Stomach (tissue), 4 donors: ENCODE data around the gene CHCHD3.

Experiments
- EP300 ChIP-seq: sonication (generic); formaldehyde crosslinking; IDR thresholded peaks from one replicate; pipeline ENCODE4 v1.6.1; 2017; ENCODE audit warnings: antibody characterized with exemption
- TF ChIP-seq, protein P1 (sequence below), 7 experiments: fragments of 450-650 bp in 4 of 7; fragments of 200-600 bp in 3 of 7; sonication (generic) in 3 of 7; IDR thresholded peaks; one replicate each; pipeline ENCODE4 v1.5.1; 2016 to 2019; ENCODE audit warnings: antibody characterized with exemption in 7 of 7, control low read depth in 2 of 7, mild to moderate bottlenecking in 1 of 7

DNA sequence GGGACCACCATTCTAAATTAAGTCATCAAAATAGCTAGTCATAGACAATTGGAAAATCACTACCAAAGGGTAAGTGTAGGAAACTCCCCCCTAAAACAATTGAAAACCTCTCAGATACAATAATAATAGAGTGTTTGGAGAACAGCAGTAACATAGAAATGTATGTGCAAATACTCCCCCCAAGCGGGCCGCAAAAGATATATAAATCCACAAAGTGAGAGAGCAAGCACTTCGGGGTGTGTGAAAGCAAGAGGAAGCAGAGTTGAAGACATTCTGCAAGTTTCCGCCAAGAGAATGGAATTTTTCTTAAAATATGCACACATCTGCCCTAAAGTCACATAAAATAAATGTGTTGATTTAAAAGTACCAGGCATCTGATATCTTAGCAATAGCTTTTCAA lies 33.3 kb downstream of the CHCHD3 start:
- no peak for TF ChIP-seq EP300
- TF ChIP-seq, protein P1, sequence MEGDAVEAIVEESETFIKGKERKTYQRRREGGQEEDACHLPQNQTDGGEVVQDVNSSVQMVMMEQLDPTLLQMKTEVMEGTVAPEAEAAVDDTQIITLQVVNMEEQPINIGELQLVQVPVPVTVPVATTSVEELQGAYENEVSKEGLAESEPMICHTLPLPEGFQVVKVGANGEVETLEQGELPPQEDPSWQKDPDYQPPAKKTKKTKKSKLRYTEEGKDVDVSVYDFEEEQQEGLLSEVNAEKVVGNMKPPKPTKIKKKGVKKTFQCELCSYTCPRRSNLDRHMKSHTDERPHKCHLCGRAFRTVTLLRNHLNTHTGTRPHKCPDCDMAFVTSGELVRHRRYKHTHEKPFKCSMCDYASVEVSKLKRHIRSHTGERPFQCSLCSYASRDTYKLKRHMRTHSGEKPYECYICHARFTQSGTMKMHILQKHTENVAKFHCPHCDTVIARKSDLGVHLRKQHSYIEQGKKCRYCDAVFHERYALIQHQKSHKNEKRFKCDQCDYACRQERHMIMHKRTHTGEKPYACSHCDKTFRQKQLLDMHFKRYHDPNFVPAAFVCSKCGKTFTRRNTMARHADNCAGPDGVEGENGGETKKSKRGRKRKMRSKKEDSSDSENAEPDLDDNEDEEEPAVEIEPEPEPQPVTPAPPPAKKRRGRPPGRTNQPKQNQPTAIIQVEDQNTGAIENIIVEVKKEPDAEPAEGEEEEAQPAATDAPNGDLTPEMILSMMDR (IDR thresholded peaks at IDR 0.05), result no peak
